IMR-90 (cell line): Measurements from ENCODE around the gene TRPM4. TPM values are rescaled to one million over a fixed set of nuclear protein-coding genes. Genes with fewer than 3 reads are reported as not detected.

Experiments used
- ATAC-seq: fragments of 200-7000 bp; cut with Tn5 transposase; 2 replicates; pipeline ENCODE4 v1.9.1; 2020; ENCODE audit warnings: low read depth, mild to moderate bottlenecking, moderate library complexity
- BruUV-seq: library from RNA; stranded (reverse); fragments of 400-500 nt; replicated peaks from 2 replicates; lab custom pipeline; 2021; lab: Mats Ljungman, UMichigan
- CTCF ChIA-PET: fragments of 300-600 bp; formaldehyde crosslinking; extraction: SDS; loops from one replicate; lab custom pipeline; 2021; ENCODE audit warnings: antibody characterized with exemption; lab: Yijun Ruan, JAX
- POLR2A ChIA-PET: fragments of 300-600 bp; sonication (Branson Sonifier 250); formaldehyde crosslinking; loops from one replicate; lab custom pipeline; 2022; ENCODE audit warnings: antibody characterized with exemption; ENCODE audit not compliant: unreplicated experiment; lab: Charles Lee
- DNase-seq: peaks from one replicate; pipeline ENCODE4 v3.0.0; 2013
- H2AFZ ChIP-seq: replicated peaks from 2 replicates; pipeline ENCODE3; 2013; ENCODE audit warnings: low read length, mild to moderate bottlenecking; ENCODE audit not compliant: poor library complexity
- H2AK5ac ChIP-seq: 2 replicates; pipeline ENCODE4 v1.6.1; 2013; ENCODE audit warnings: low read depth, low read length, inconsistent platforms
- H2AK9ac ChIP-seq: replicated peaks from 2 replicates; pipeline ENCODE3; 2013; ENCODE audit warnings: mild to moderate bottlenecking, low read depth, low read length, moderate library complexity; ENCODE audit not compliant: poor library complexity
- H2BK120ac ChIP-seq: 2 replicates; pipeline ENCODE4 v1.6.1; 2013; ENCODE audit warnings: low read depth, low read length, inconsistent platforms
- H2BK15ac ChIP-seq: 3 replicates; pipeline ENCODE4 v1.6.1; 2013; ENCODE audit warnings: low read depth, low read length, inconsistent platforms
- H2BK20ac ChIP-seq: 2 replicates; pipeline ENCODE4 v1.6.1; 2013; ENCODE audit warnings: low read depth, mild to moderate bottlenecking, inconsistent platforms, low read length, moderate library complexity
- H2BK5ac ChIP-seq: 2 replicates; pipeline ENCODE4 v1.6.1; 2013; ENCODE audit warnings: mild to moderate bottlenecking, low read depth, low read length, inconsistent platforms; ENCODE audit not compliant: poor library complexity, severe bottlenecking
- H3K14ac ChIP-seq: replicated peaks from 2 replicates; pipeline ENCODE4 v1.6.1; 2013; ENCODE audit warnings: low read depth, low read length, inconsistent platforms
- H3K18ac ChIP-seq: 2 replicates; pipeline ENCODE4 v1.6.1; 2013; ENCODE audit warnings: low read depth, low read length, control low read depth
- H3K23ac ChIP-seq: 2 replicates; pipeline ENCODE4 v1.6.1; 2013; ENCODE audit warnings: low read depth, low read length, inconsistent platforms
- H3K27ac ChIP-seq: 2 replicates; pipeline ENCODE4 v1.5.1; 2013; ENCODE audit warnings: mild to moderate bottlenecking, control low read depth, low read length; ENCODE audit not compliant: insufficient read depth
- H3K27me3 ChIP-seq: 2 replicates; pipeline ENCODE4 v1.6.1; 2013; ENCODE audit warnings: low read length; ENCODE audit not compliant: control insufficient read depth, insufficient read depth
- H3K36me3 ChIP-seq: 2 replicates; pipeline ENCODE4 v1.6.1; 2013; ENCODE audit warnings: low read length, mixed read lengths; ENCODE audit not compliant: control insufficient read depth, insufficient read depth
- H3K4ac ChIP-seq: 2 replicates; pipeline ENCODE4 v1.6.1; 2013; ENCODE audit warnings: low read depth, low read length, inconsistent platforms
- H3K4me1 ChIP-seq: 2 replicates; pipeline ENCODE4 v1.6.1; 2013; ENCODE audit warnings: low read length, mixed read lengths; ENCODE audit not compliant: control insufficient read depth, insufficient read depth
- H3K4me2 ChIP-seq: 2 replicates; pipeline ENCODE4 v1.6.1; 2013; ENCODE audit warnings: low read depth, mild to moderate bottlenecking, control low read depth, low read length, moderate library complexity
- H3K4me3 ChIP-seq: 2 replicates; pipeline ENCODE4 v1.5.1; 2013; ENCODE audit warnings: low read depth, mild to moderate bottlenecking, control low read depth, low read length, moderate library complexity; ENCODE audit not compliant: insufficient read depth
- H3K56ac ChIP-seq: 2 replicates; pipeline ENCODE4 v1.6.1; 2013; ENCODE audit warnings: low read length, inconsistent platforms; ENCODE audit not compliant: insufficient read depth; ENCODE audit errors: extremely low read depth
- H3K79me1 ChIP-seq, 2 experiments: 2 replicates each; pipeline ENCODE4 v1.6.1; 2013; ENCODE audit warnings: low read length in 2 of 2, inconsistent platforms in 1 of 2, low read depth in 1 of 2
- H3K9ac ChIP-seq: 2 replicates; pipeline ENCODE4 v1.6.1; 2013; ENCODE audit warnings: low read depth, low read length, control low read depth
- H3K9me1 ChIP-seq: 2 replicates; pipeline ENCODE4 v1.6.1; 2013; ENCODE audit warnings: low read length, inconsistent platforms; ENCODE audit not compliant: insufficient read depth
- H3K9me3 ChIP-seq: 2 replicates; pipeline ENCODE4 v1.6.1; 2013; ENCODE audit warnings: low read length; ENCODE audit not compliant: control insufficient read depth, insufficient read depth
- H4K20me1 ChIP-seq: 2 replicates; pipeline ENCODE4 v1.6.1; 2013; ENCODE audit warnings: low read length, inconsistent platforms; ENCODE audit not compliant: insufficient read depth
- H4K5ac ChIP-seq: 2 replicates; pipeline ENCODE4 v1.6.1; 2013; ENCODE audit warnings: mild to moderate bottlenecking, low read depth, low read length, control low read depth
- H4K8ac ChIP-seq, 2 experiments: 2 replicates each; pipeline ENCODE4 v1.6.1; 2013; ENCODE audit warnings: low read depth in 2 of 2, low read length in 2 of 2, control low read depth in 1 of 2, inconsistent platforms in 1 of 2
- H4K91ac ChIP-seq: 2 replicates; pipeline ENCODE4 v1.6.1; 2013; ENCODE audit warnings: low read depth, low read length, inconsistent platforms; ENCODE audit not compliant: insufficient read depth
- BHLHE40 ChIP-seq: fragments of 150-350 bp; IDR thresholded peaks from 2 replicates; pipeline ENCODE4 v1.6.1; 2016; ENCODE audit warnings: mild to moderate bottlenecking, low read depth, low read length
- CEBPB ChIP-seq: IDR thresholded peaks from 2 replicates; pipeline ENCODE4 v1.6.1; 2012; ENCODE audit warnings: low read depth, low read length, improper control_type of control experiment
- CHD1 ChIP-seq: IDR thresholded peaks from 2 replicates; pipeline ENCODE4 v1.6.1; 2012; ENCODE audit warnings: low read depth, low read length, improper control_type of control experiment
- FOS ChIP-seq: fragments of 150-350 bp; IDR thresholded peaks from 2 replicates; pipeline ENCODE4 v1.6.1; 2016; ENCODE audit warnings: low read depth, low read length
- MAFK ChIP-seq: IDR thresholded peaks from 2 replicates; pipeline ENCODE4 v1.6.1; 2012; ENCODE audit warnings: low read depth, low read length, improper control_type of control experiment
- MAZ ChIP-seq: IDR thresholded peaks from 2 replicates; pipeline ENCODE4 v1.6.1; 2012; ENCODE audit warnings: low read depth, mild to moderate bottlenecking, low read length, improper control_type of control experiment, moderate library complexity, borderline replicate concordance
- NFE2L2 ChIP-seq: fragments of 150-350 bp; IDR thresholded peaks from 2 replicates; pipeline ENCODE4 v1.6.1; 2016; ENCODE audit warnings: low read depth, mild to moderate bottlenecking, low read length
- RAD21 ChIP-seq: IDR thresholded peaks from 2 replicates; pipeline ENCODE4 v1.6.1; 2012; ENCODE audit warnings: low read length, improper control_type of control experiment
- RCOR1 ChIP-seq: IDR thresholded peaks from 2 replicates; pipeline ENCODE4 v1.6.1; 2012; ENCODE audit warnings: mild to moderate bottlenecking, low read length, improper control_type of control experiment; ENCODE audit not compliant: insufficient replicate concordance
- SMC3 ChIP-seq: fragments of 150-350 bp; IDR thresholded peaks from 2 replicates; pipeline ENCODE4 v1.6.1; 2016; ENCODE audit warnings: low read depth, mild to moderate bottlenecking, antibody characterized with exemption, low read length, moderate library complexity
- WGBS, 2 experiments: methylation state at CpG; one replicate each; pipeline versions ENCODE4 v1.1.5 to v1.1.7; 2013; ENCODE audit warnings: missing lambda C conversion rate in 2 of 2; ENCODE audit not compliant: insufficient read length in 1 of 2; ENCODE audit errors: extremely low coverage in 2 of 2; 5-methylcytosine and 5-hydroxymethylcytosine counted together
- dilution Hi-C: fragments of 300-500 bp; cut with HindIII; formaldehyde crosslinking; loops from one replicate; pipeline ENCODE4 v1.14.3; 2018; ENCODE audit warnings: low sequenced_read_pairs; ENCODE audit not compliant: unreplicated experiment
- in situ Hi-C: fragments of 300-500 bp; cut with MboI; formaldehyde crosslinking; loops from 3 replicates; pipeline ENCODE4 v1.14.3; 2019; ENCODE audit warnings: low sequenced_read_pairs, inconsistent platforms, mixed read lengths
- intact Hi-C: fragments of 100-400 bp; cut with micrococcal nuclease; formaldehyde crosslinking; loops from 2 replicates; pipeline ENCODE4 v1.10.0; 2022
- polyA plus RNA-seq, 3 experiments: library from polyadenylated mRNA; depleted of rRNA; stranded (reverse); fragments of >200 nt; gene quantifications; 2 replicates each; pipeline ENCODE4 v1.2.3, GENCODE V29; 2012; ENCODE audit warnings: low replicate concordance in 1 of 3
- total RNA-seq: library from RNA; depleted of rRNA; stranded (reverse); fragments of >200 nt; gene quantifications from 2 replicates; pipeline ENCODE4 v1.2.3, GENCODE V29; 2012
- TF ChIP-seq, protein P1 (sequence below): conservative IDR thresholded peaks from 2 replicates; pipeline ENCODE4 v1.5.1; 2012; ENCODE audit warnings: mild to moderate bottlenecking, low read depth, low read length, improper control_type of control experiment
- TF ChIP-seq, protein P2 (sequence below): fragments of 150-350 bp; IDR thresholded peaks from 2 replicates; pipeline ENCODE4 v1.6.1; 2017; ENCODE audit warnings: mild to moderate bottlenecking, antibody characterized with exemption, low read length, low read depth
- TF ChIP-seq, protein P3 (sequence below): fragments of 150-350 bp; IDR thresholded peaks from 2 replicates; pipeline ENCODE4 v1.6.1; 2016; ENCODE audit warnings: low read depth, mild to moderate bottlenecking, low read length, moderate library complexity, borderline replicate concordance

The TRPM4 gene
- total and polyA plus RNA-seq, 2 of the 4 experiments (the other 2 are of a cell fraction) = 2.2 to 19.7 TPM

DNA sequence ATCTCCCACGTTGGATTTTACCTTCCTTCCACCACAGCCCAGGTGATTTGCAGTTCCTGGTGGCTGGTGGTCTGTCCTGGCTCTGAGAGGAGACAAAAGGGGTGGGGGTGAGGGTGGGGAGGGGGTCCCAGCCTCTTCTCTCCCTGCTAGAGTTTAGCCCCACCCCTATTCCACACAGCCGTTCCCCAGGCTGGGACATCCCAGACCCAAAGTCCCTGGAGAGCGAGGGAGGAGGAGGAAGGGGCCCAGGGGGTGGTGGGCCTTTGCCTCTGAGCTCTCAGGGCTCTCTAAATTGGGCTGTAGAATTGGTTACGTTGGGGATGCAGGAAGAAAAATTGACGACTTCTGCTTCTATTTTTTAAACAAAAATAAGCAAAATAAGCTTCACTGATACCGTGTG is 85.5 kb downstream of the TRPM4 start:
- Histone ChIP-seq H3K23ac (no peak overlapping the region), H3K9ac (no peak overlapping the region), H3K9me1 (no peaks in the 10 kb centered on the region), H3K36me3 (no peaks in the 10 kb centered on the region), H3K27ac (no peak overlapping the region), H3K79me1 (no peaks in the 10 kb centered on the region), H3K4me1 (no peaks in the 10 kb centered on the region), H2AFZ (no peak overlapping the region), H2BK20ac (no peak overlapping the region), H4K91ac (no peak overlapping the region), H3K9me3 (no peaks in the 10 kb centered on the region), H4K8ac (no peak overlapping the region), H2BK5ac (no peak overlapping the region), H4K5ac (no peak overlapping the region), H2AK5ac (no peak overlapping the region), H2AK9ac (no peak overlapping the region), H2BK15ac (no peak overlapping the region), H3K14ac (no peak overlapping the region), H3K4me2 (no peak overlapping the region), H3K18ac (no peak overlapping the region), H2BK120ac (no peak overlapping the region), H3K4me3 (no peak overlapping the region), H3K56ac (no peak overlapping the region), H3K4ac (no peak overlapping the region), H4K20me1 (no peaks in the 10 kb centered on the region), H3K27me3 (peaks cover 9% of the 10 kb centered on the region; the same call in 1 of the 2 replicates)
- in situ Hi-C loops (no loop called here), intact Hi-C loops (no loop called here), dilution Hi-C loops (no loop called here)
- ATAC-seq (no peak), DNase-seq (no peak)
- POLR2A ChIA-PET = no interaction called here
- BruUV-seq = no TSS peak
- CTCF ChIA-PET = no interaction called here
- no CpG with 5 or more reads among the region's 6 CpGs for WGBS, 2 experiments
- TF ChIP-seq RCOR1 (no peak), CHD1 (no peak), CEBPB (no peak), MAFK (no peak), SMC3 (no peak), MAZ (no peak), BHLHE40 (no peak), RAD21 (no peak), NFE2L2 (no peak), FOS (no peak)
- TF ChIP-seq, protein P1, sequence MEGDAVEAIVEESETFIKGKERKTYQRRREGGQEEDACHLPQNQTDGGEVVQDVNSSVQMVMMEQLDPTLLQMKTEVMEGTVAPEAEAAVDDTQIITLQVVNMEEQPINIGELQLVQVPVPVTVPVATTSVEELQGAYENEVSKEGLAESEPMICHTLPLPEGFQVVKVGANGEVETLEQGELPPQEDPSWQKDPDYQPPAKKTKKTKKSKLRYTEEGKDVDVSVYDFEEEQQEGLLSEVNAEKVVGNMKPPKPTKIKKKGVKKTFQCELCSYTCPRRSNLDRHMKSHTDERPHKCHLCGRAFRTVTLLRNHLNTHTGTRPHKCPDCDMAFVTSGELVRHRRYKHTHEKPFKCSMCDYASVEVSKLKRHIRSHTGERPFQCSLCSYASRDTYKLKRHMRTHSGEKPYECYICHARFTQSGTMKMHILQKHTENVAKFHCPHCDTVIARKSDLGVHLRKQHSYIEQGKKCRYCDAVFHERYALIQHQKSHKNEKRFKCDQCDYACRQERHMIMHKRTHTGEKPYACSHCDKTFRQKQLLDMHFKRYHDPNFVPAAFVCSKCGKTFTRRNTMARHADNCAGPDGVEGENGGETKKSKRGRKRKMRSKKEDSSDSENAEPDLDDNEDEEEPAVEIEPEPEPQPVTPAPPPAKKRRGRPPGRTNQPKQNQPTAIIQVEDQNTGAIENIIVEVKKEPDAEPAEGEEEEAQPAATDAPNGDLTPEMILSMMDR = no peak
- TF ChIP-seq, protein P2, sequence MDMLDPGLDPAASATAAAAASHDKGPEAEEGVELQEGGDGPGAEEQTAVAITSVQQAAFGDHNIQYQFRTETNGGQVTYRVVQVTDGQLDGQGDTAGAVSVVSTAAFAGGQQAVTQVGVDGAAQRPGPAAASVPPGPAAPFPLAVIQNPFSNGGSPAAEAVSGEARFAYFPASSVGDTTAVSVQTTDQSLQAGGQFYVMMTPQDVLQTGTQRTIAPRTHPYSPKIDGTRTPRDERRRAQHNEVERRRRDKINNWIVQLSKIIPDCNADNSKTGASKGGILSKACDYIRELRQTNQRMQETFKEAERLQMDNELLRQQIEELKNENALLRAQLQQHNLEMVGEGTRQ = no peak
- TF ChIP-seq, protein P3, sequence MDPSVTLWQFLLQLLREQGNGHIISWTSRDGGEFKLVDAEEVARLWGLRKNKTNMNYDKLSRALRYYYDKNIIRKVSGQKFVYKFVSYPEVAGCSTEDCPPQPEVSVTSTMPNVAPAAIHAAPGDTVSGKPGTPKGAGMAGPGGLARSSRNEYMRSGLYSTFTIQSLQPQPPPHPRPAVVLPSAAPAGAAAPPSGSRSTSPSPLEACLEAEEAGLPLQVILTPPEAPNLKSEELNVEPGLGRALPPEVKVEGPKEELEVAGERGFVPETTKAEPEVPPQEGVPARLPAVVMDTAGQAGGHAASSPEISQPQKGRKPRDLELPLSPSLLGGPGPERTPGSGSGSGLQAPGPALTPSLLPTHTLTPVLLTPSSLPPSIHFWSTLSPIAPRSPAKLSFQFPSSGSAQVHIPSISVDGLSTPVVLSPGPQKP = no peak
